ENCODE measurements around the gene CBY3. TPM values are rescaled to one million over a fixed set of nuclear protein-coding genes. Genes with fewer than 3 reads are reported as not detected.

CBY3 gene
- total and polyA plus RNA-seq, 2 of the 13 experiments (the other 11 are each of a cell fraction or from before 2014, with no cell fraction given) = not detected

- Histone ChIP-seq H3K36me3 (replicated peaks in 1 of 2; ENCODE audit: control insufficient read depth in 1 of 2, insufficient read depth in 2 of 2, low read length in 2 of 2) (0 out of 5 replicates have a peak, but pooled peaks cover 0 to 5% of the 10 kb centered on the region in 2 experiments), H4K20me1 (ENCODE audit: insufficient read depth, low read length) (no peaks in the 10 kb centered on the region), H3K9ac (ENCODE audit: insufficient read depth, low read depth, low read length) (no peak overlapping the region), H2AFZ (ENCODE audit: low read length) (no peak overlapping the region), H3K4me3 (replicated peaks in 1 of 3; ENCODE audit: insufficient read depth in 1 of 3, low read depth in 2 of 3, low read length in 3 of 3) (no peak overlapping the region), H3K27ac (ENCODE audit: extremely low read length, insufficient read depth, low read length) (no peak overlapping the region), H3K27me3 (ENCODE audit: control insufficient read depth in 1 of 2, insufficient read depth in 2 of 2, low read length in 2 of 2) (no peaks in the 10 kb centered on the region; a peak in 1 of 5 replicates), H3K4me1 (ENCODE audit: insufficient read depth, low read length) (no peaks in the 10 kb centered on the region), H3K9me3 (ENCODE audit: low read length) (no peaks in the 10 kb centered on the region), H3K4me2 (ENCODE audit: low read depth, low read length) (no peak overlapping the region), H3K79me2 (ENCODE audit: insufficient read depth, low read length) (no peaks in the 10 kb centered on the region)
- ATAC-seq (peak; percentile 90), DNase-seq (ENCODE audit: low spot score) (peak; percentile 62), FAIRE-seq (peak; percentile 61)
- in situ Hi-C loops (cut with HindIII; ENCODE audit: extremely low pct_ligation_motif_present, low pct_unique_long_range_greater_than_20kb) (no loop called here), intact Hi-C loops (cut with micrococcal nuclease; ENCODE audit: unreplicated experiment) (no loop called here)
- 65% methylated on average over 7 of the region's 7 CpGs for WGBS (ENCODE audit: low lambda C conversion rate)
- ChIA-PET CTCF (ENCODE audit: low intra/inter-chr PET ratio, low total read pairs) (interaction anchor here (0.7 to 1.2 kb wide), 4 partner anchors 10 to 128 kb away, joined by 3 to 4 read pairs (median 3); no protein-coding TSS in a partner anchor), POLR2A (interaction anchor here (0.8 to 1.1 kb wide), 3 partner anchors 9 to 45 kb away, joined by 5 to 6 read pairs (median 5); partner anchors contain the start of genes CBY3 and HNRNPH1)
- BruUV-seq (replicated peaks) = no TSS peak
- peak; percentile 22; the same call in 1 of the 2 replicates for TF ChIP-seq FOXA3 (CRISPR knock-in tag; IDR thresholded peaks at IDR 0.05)
- peak; percentile 77 for TF ChIP-seq RAD21 (CRISPR knock-in tag; IDR thresholded peaks at IDR 0.05)
- TF ChIP-seq ADNP (CRISPR knock-in tag; IDR thresholded peaks at IDR 0.05) = 0 out of 2 replicates have a peak, but pooled peaks have one; percentile 12
- TF ChIP-seq SMC3 (IDR thresholded peaks at IDR 0.05; ENCODE audit: low read length) = peak; percentile 94
- TF ChIP-seq ZNF572 (CRISPR knock-in tag; IDR thresholded peaks at IDR 0.05) = 0 out of 2 replicates have a peak, but pooled peaks have one; percentile 14
- peak; percentile 72 for TF ChIP-seq XRCC5 (optimal IDR thresholded peaks at IDR 0.05; ENCODE audit: low read length)
- peak; percentile 16 for TF ChIP-seq ZNF781 (CRISPR knock-in tag; IDR thresholded peaks at IDR 0.05; ENCODE audit: borderline replicate concordance, not compliant biosample characterization)
- TF ChIP-seq STAG1 (CRISPR knock-in tag; IDR thresholded peaks at IDR 0.05) = peak; percentile 86
- TF ChIP-seq HMGXB4 (CRISPR knock-in tag; IDR thresholded peaks at IDR 0.05; ENCODE audit: borderline replicate concordance in 1 of 2, low read depth in 1 of 2) = peak; percentile 48 to 70; a peak in 2 of 4 replicates
- peak; percentile 10; the same call in 1 of the 2 replicates for TF ChIP-seq HOXA3 (CRISPR knock-in tag; IDR thresholded peaks at IDR 0.05)
- no peak for TF ChIP-seq FOXA1 (IDR thresholded peaks at IDR 0.05)
- TF ChIP-seq FOXA1 (CRISPR knock-in tag; IDR thresholded peaks at IDR 0.05) = 0 out of 2 replicates have a peak, but pooled peaks have one; percentile 6
- TF ChIP-seq SALL1 (CRISPR knock-in tag; IDR thresholded peaks at IDR 0.05) = peak; percentile 47; the same call in 1 of the 2 replicates
- no peak for TF ChIP-seq ZNF639 (CRISPR knock-in tag; conservative IDR thresholded peaks at IDR 0.05)
- TF ChIP-seq HNF4A (CRISPR knock-in tag; IDR thresholded peaks at IDR 0.05) = 0 out of 2 replicates have a peak, but pooled peaks have one; percentile 10
- TF ChIP-seq ARID3A (IDR thresholded peaks at IDR 0.05; ENCODE audit: low read depth, low read length) = peak; percentile 39; the same call in 1 of the 2 replicates
These were observed 12.4 kb downstream of the CBY3 start for GRCh38 chr5:179668391-179668790.

All from HepG2 (cell line).